Stimulated activated naive CD4-positive, alpha-beta T cell (primary cell): ENCODE data around the gene NUTM2G.
"Not testable (repeated sequence)": the region's sequence is repeated elsewhere in the genome, so short reads cannot be mapped to it uniquely, and the experiment has no call there.

Source experiments
- DNase-seq, 6 experiments: peaks; one replicate each; lab custom pipeline; 2025; lab: John Stamatoyannopoulos, UW

NUTM2G gene

GRCh38 chr9:96928543-96928942, at the start of gene NUTM2G:
Gene NUTM2G, plus strand, starts transcription at chr9:96928843. Its CDS starts 182 bp downstream, at chr9:96929025.
- DNase-seq: not testable (repeated sequence)

GRCh38 chr9:96883922-96884321, 44.7 kb upstream of the NUTM2G start:
- no peak for DNase-seq

- DNase-seq: no peak
These were observed 44.2 kb upstream of the NUTM2G start for GRCh38 chr9:96884443-96884842.

- DNase-seq: no peak
These were observed 43.2 kb upstream of the NUTM2G start for GRCh38 chr9:96885424-96885823.

- DNase-seq: no peak
These were observed 40.1 kb upstream of the NUTM2G start for GRCh38 chr9:96888591-96888990.

- no peak for DNase-seq
These were observed 36.5 kb upstream of the NUTM2G start for GRCh38 chr9:96892131-96892530.

GRCh38 chr9:96900010-96900409, 28.6 kb upstream of the NUTM2G start:
- DNase-seq: not testable (repeated sequence)

GRCh38 chr9:96904947-96905722, 23.5 kb upstream of the NUTM2G start:
- not testable (repeated sequence) for DNase-seq

- not testable (repeated sequence) for DNase-seq
These were observed 20.2 kb upstream of the NUTM2G start for GRCh38 chr9:96908479-96908878.

GRCh38 chr9:96915539-96915938, 13.1 kb upstream of the NUTM2G start:
- DNase-seq: not testable (repeated sequence)

GRCh38 chr9:96916531-96916930, 12.1 kb upstream of the NUTM2G start:
- DNase-seq: not testable (repeated sequence)

GRCh38 chr9:96918550-96918949, 10.1 kb upstream of the NUTM2G start:
- DNase-seq: not testable (repeated sequence)

GRCh38 chr9:96920803-96921202, 7.8 kb upstream of the NUTM2G start:
- not testable (repeated sequence) for DNase-seq

- DNase-seq: not testable (repeated sequence)
These were observed 3.1 kb upstream of the NUTM2G start for GRCh38 chr9:96925587-96925986.

GRCh38 chr9:96931665-96932064, 3.0 kb downstream of the NUTM2G start:
- not testable (repeated sequence) for DNase-seq

- not testable (repeated sequence) for DNase-seq
These were observed 5.5 kb downstream of the NUTM2G start for GRCh38 chr9:96934097-96934496.

- DNase-seq: not testable (repeated sequence)
These were observed 6.1 kb downstream of the NUTM2G start for GRCh38 chr9:96934706-96935105.

- not testable (repeated sequence) for DNase-seq
These were observed 6.8 kb downstream of the NUTM2G start for GRCh38 chr9:96935401-96935800.

- DNase-seq: not testable (repeated sequence)
These were observed 8.8 kb downstream of the NUTM2G start for GRCh38 chr9:96937442-96937841.

- not testable (repeated sequence) for DNase-seq
These were observed 10.5 kb downstream of the NUTM2G start for GRCh38 chr9:96938957-96939665.

- DNase-seq: not testable (repeated sequence)
These were observed 12.3 kb downstream of the NUTM2G start for GRCh38 chr9:96940982-96941381.

- DNase-seq: not testable (repeated sequence)
These were observed 13.0 kb downstream of the NUTM2G start for GRCh38 chr9:96941628-96942027.

GRCh38 chr9:96942181-96942580, 13.5 kb downstream of the NUTM2G start:
- not testable (repeated sequence) for DNase-seq
